Kidney epithelial cell (primary cell): ENCODE data around the gene RFC4. TPM values are rescaled to one million over a fixed set of nuclear protein-coding genes. Genes with fewer than 3 reads are reported as not detected.

ENCODE experiments used
- DNase-seq: peaks from one replicate; pipeline ENCODE4 v3.0.0-alpha.2; 2010; ENCODE audit warnings: low read depth
- H3K27me3 ChIP-seq: 2 replicates; pipeline ENCODE4 v1.6.0; 2011; ENCODE audit warnings: low read length; ENCODE audit not compliant: control insufficient read depth, insufficient read depth
- H3K36me3 ChIP-seq: 2 replicates; pipeline ENCODE4 v1.5.1; 2011; ENCODE audit warnings: low read length; ENCODE audit not compliant: control insufficient read depth, insufficient read depth
- H3K4me3 ChIP-seq: 2 replicates; pipeline ENCODE4 v1.5.1; 2011; ENCODE audit warnings: low read depth, mild to moderate bottlenecking, control low read depth, low read length
- total RNA-seq: library from RNA; depleted of rRNA; stranded (reverse); fragments of >200 nt; gene quantifications from 2 replicates; pipeline ENCODE4 v1.2.3, GENCODE V29; 2015
- TF ChIP-seq, protein P1 (sequence below): IDR thresholded peaks from 2 replicates; pipeline ENCODE4 v1.5.1; 2011; ENCODE audit warnings: mild to moderate bottlenecking, moderate library complexity, low read length, control low read depth, inconsistent platforms; ENCODE audit not compliant: insufficient read depth, poor library complexity, severe bottlenecking

RFC4 gene
- total RNA-seq, 1 donor from 2014 or later, result 35.0 TPM

DNA sequence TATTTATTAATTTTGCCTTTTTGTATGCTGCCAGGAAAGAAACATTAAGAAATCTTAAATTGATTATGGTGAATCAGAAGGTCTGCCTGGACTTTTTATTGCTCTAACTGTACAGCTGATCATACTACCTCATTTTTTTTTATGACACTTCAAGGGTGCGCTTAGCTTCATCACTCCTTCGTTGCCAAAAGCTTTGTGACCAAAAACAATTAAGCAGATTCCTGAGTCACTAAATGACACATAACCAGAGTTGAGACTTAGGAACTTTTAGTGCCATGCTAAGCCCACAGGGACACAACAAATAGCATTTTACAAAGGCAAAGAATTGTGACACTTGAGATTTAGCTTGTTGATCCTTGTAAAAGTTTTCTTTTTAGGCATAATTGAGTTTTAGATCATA, 41.2 kb upstream of the RFC4 start:
- Histone ChIP-seq H3K4me3 (no peak overlapping the region), H3K27me3 (peaks cover 4% of the 10 kb centered on the region), H3K36me3 (no peaks in the 10 kb centered on the region)
- TF ChIP-seq, protein P1, sequence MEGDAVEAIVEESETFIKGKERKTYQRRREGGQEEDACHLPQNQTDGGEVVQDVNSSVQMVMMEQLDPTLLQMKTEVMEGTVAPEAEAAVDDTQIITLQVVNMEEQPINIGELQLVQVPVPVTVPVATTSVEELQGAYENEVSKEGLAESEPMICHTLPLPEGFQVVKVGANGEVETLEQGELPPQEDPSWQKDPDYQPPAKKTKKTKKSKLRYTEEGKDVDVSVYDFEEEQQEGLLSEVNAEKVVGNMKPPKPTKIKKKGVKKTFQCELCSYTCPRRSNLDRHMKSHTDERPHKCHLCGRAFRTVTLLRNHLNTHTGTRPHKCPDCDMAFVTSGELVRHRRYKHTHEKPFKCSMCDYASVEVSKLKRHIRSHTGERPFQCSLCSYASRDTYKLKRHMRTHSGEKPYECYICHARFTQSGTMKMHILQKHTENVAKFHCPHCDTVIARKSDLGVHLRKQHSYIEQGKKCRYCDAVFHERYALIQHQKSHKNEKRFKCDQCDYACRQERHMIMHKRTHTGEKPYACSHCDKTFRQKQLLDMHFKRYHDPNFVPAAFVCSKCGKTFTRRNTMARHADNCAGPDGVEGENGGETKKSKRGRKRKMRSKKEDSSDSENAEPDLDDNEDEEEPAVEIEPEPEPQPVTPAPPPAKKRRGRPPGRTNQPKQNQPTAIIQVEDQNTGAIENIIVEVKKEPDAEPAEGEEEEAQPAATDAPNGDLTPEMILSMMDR, result no peak
- DNase-seq, result no peak

DNA sequence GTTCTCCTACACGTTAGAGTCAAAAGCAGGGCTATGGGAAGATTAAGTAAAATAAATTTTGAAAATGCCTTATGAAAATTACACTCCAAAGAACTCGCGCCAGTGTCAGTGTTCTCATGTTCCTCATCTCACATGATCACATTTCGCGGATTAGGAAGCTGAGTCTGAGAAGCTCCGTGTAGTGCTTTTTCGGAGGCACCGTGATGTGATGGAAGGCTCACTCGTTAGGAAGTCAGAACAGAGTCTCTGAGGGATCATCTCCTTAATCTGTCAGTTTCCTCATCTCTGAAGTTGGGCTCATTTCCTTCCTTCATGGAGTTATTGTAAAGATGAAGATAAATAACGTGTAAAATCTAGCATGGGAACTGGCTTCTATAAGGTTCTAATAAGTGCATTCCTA, 39.5 kb upstream of the RFC4 start:
- H3K36me3 ChIP-seq, result no peaks in the 10 kb centered on the region
- TF ChIP-seq, protein P1, result no peak

DNA sequence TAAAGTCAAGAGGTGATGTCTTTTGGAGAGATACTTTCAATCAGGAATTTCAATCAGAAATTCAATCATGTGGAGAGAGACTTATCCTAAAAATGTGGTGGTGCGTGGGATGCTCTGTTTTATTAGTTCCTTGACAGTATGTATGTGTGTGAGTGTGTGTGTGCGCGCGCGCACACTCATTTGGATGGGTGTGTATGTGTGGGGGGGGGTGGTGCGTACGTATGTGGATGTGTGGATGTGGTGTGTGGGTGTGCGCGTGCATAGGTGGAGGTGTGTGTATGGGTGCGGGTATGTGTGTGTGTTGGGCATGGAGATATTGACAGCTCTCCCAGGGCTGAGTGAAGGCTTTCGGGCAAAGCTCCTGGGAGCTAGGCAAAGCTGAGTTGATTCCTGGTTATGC, 38.6 kb upstream of the RFC4 start:
- H3K27me3 ChIP-seq, result peaks cover 5% of the 10 kb centered on the region
- TF ChIP-seq, protein P1, result no peak
- no peak for DNase-seq
- H3K36me3 ChIP-seq, result no peaks in the 10 kb centered on the region
- no peak overlapping the region for H3K4me3 ChIP-seq

More for the DNA sequence above, 39.5 kb upstream of the RFC4 start:
- H3K4me3 ChIP-seq, result no peak overlapping the region
- peaks cover 5% of the 10 kb centered on the region for H3K27me3 ChIP-seq
- DNase-seq, result no peak

DNA sequence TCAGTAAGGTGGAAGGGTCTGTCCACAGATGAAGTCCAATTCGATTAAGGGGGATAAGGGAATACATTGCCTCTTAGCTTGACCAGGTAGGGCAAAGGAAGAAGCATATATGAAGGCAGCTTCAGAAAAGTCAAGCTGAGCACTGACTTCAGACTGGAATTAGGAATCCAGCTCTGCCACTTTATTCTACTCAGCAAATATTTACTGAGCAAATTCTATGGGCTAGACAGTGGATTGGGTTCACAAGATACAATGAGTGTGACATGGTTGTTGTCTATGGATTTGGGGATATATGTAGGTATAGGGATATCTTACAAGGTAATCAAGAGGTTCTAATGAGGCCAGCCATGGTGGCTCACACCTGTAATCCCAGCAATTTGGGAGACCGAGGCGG, 36.8 kb upstream of the RFC4 start:
- no peak overlapping the region for H3K4me3 ChIP-seq
- TF ChIP-seq, protein P1, result no peak
- H3K27me3 ChIP-seq, result peaks cover 5% of the 10 kb centered on the region
- H3K36me3 ChIP-seq, result no peaks in the 10 kb centered on the region
- no peak for DNase-seq

DNA sequence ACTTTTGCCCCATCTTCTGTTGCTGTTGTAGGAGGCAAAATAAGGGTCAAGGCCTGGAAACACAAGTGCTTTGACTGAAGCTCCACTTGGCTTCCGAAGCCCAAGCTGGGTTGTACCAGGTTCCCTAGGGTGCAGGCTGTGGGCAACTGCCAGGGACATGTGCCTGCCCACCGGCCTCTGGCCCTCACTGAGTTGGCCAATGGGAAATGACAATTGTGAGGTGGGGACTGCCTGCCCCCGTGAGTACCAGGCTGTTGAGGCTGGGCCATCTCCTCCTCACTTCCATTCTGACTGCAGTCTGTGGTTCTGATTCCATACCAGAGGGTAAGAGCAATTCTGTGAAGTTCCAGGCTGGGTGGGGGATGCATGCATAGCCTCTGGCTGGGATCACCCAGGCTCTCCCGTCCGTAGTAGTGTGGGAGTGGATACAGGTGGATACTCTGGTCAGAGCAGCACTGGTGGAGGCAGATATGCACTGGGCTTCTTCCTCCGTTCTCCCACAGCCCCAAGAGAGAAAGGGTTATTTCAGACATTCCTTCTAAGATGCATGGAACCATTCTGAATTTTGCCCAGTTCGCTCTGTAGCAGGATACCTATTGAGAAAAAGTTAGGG, 36.2 kb upstream of the RFC4 start, which contains the start of gene ADIPOQ:
TSS of gene ADIPOQ (plus strand) at position 285 of the 613 bp plus-strand sequence. CDS start 10,349 bp downstream, outside the sequence.
- DNase-seq, result no peak
- Histone ChIP-seq H3K27me3 (peaks cover 5% of the 10 kb centered on the region), H3K36me3 (no peaks in the 10 kb centered on the region), H3K4me3 (no peak within 1 kb of the TSS)
- TF ChIP-seq, protein P1, result no peak

DNA sequence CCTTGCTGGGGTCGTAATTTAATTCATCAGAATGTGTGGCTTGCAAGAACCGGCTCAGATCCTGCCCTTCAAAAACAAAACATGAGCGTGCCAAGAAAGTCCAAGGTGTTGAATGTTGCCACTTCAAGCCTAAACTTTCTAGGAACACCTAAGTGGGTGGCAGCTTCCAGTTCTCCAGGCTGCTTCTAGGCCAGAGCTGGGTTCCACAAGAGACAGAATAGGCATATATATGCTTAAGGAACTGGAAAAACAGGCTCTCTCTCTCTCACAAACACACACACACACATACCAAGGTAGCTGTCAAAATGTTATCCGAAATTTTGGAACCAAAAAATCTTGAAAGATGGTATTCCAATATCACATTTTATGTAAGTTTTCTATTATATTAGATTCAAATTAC, 35.3 kb upstream of the RFC4 start:
- Histone ChIP-seq H3K4me3 (no peak overlapping the region), H3K27me3 (peaks cover 3% of the 10 kb centered on the region), H3K36me3 (no peaks in the 10 kb centered on the region)
- DNase-seq, result no peak
- TF ChIP-seq, protein P1, result no peak
